Sigmoid colon (tissue), 4 donors: ENCODE results near the gene GINS3.

Source experiments
- CTCF ChIP-seq, 4 experiments: fragments of 450-650 bp in 3 of 4; fragments of 200-600 bp in 1 of 4; IDR thresholded peaks; one replicate each; pipeline ENCODE4 v1.5.1; 2016 to 2019; ENCODE audit warnings: antibody characterized with exemption in 4 of 4, mild to moderate bottlenecking in 3 of 4, moderate library complexity in 2 of 4
- EP300 ChIP-seq, 4 donors: sonication (generic); formaldehyde crosslinking; IDR thresholded peaks; one replicate each; pipeline ENCODE4 v1.6.1; 2017; ENCODE audit warnings: antibody characterized with exemption in 4 of 4
- POLR2A ChIP-seq, 2 donors: fragments of 450-650 bp; IDR thresholded peaks; one replicate each; pipeline ENCODE4 v1.6.1; 2016; ENCODE audit warnings: antibody characterized with exemption in 2 of 2, mild to moderate bottlenecking in 2 of 2, moderate library complexity in 2 of 2
- POLR2AphosphoS5 ChIP-seq, 4 donors: sonication (generic); formaldehyde crosslinking; IDR thresholded peaks; one replicate each; pipeline ENCODE4 v1.6.1; 2017; ENCODE audit warnings: antibody characterized with exemption in 4 of 4

GRCh38 chr16:58393138-58393504 is 850 bp downstream of the GINS3 start:
- no peak for TF ChIP-seq POLR2AphosphoS5 (IDR thresholded peaks at IDR 0.05)
- TF ChIP-seq CTCF (IDR thresholded peaks at IDR 0.05) = no peak
- TF ChIP-seq POLR2A (IDR thresholded peaks at IDR 0.05) = no peak
- no peak for TF ChIP-seq EP300 (IDR thresholded peaks at IDR 0.05)
